Left forelimb (tissue), 1 donor: ENCODE results near the gene RIF1.
A peak's percentile ranks its signal among the peaks of the same experiment; 100 is the strongest.
"Not testable (repeated sequence)": the region's sequence is repeated elsewhere in the genome, so short reads cannot be mapped to it uniquely, and the experiment has no call there.

Experiments used
- DNase-seq: peaks from one replicate; pipeline ENCODE4 v3.0.0-alpha.2; 2018; ENCODE audit warnings: low spot score

The RIF1 gene

GRCh38 chr2:151409601-151410484, at the start of gene RIF1:
Gene RIF1 (plus strand): TSS chr2:151409902. CDS start chr2:151410424, 522 bp downstream.
- peak; percentile 93 for DNase-seq

- no peak for DNase-seq
Observed at GRCh38 chr2:151361674-151362370, 47.9 kb upstream of the RIF1 start.

GRCh38 chr2:151363709-151364108, 46.0 kb upstream of the RIF1 start:
- no peak for DNase-seq

- no peak for DNase-seq
Observed at GRCh38 chr2:151367571-151367970, 42.1 kb upstream of the RIF1 start.

GRCh38 chr2:151374436-151374835, 35.3 kb upstream of the RIF1 start:
- DNase-seq = no peak

GRCh38 chr2:151379169-151379568, 30.5 kb upstream of the RIF1 start:
- DNase-seq = no peak

GRCh38 chr2:151380580-151381235, 29.0 kb upstream of the RIF1 start:
- DNase-seq = no peak

- DNase-seq = no peak
Observed at GRCh38 chr2:151381266-151381665, 28.4 kb upstream of the RIF1 start.

- no peak for DNase-seq
Observed at GRCh38 chr2:151388011-151388410, 21.7 kb upstream of the RIF1 start.

GRCh38 chr2:151391436-151391835, 18.3 kb upstream of the RIF1 start:
- DNase-seq = no peak

GRCh38 chr2:151394509-151394908, 15.2 kb upstream of the RIF1 start:
- DNase-seq = no peak

- no peak for DNase-seq
Observed at GRCh38 chr2:151395509-151396374, 14.0 kb upstream of the RIF1 start.

- DNase-seq = no peak
Observed at GRCh38 chr2:151399981-151400380, 9.7 kb upstream of the RIF1 start.

GRCh38 chr2:151401149-151401548, 8.6 kb upstream of the RIF1 start:
- no peak for DNase-seq

- DNase-seq = no peak
Observed at GRCh38 chr2:151403914-151404313, 5.8 kb upstream of the RIF1 start.

- no peak for DNase-seq
Observed at GRCh38 chr2:151405376-151405775, 4.3 kb upstream of the RIF1 start.

GRCh38 chr2:151407281-151407680, 2.4 kb upstream of the RIF1 start:
- DNase-seq = no peak

GRCh38 chr2:151408788-151409600, 708 bp upstream of the RIF1 start:
- no peak for DNase-seq

- DNase-seq = no peak
Observed at GRCh38 chr2:151410485-151410834, 758 bp downstream of the RIF1 start.

GRCh38 chr2:151417650-151418049, 7.9 kb downstream of the RIF1 start:
- DNase-seq = no peak

- DNase-seq = not testable (repeated sequence)
Observed at GRCh38 chr2:151421681-151422080, 12.0 kb downstream of the RIF1 start.
